ENCODE data around the gene SHANK3.

SHANK3 gene

DNA sequence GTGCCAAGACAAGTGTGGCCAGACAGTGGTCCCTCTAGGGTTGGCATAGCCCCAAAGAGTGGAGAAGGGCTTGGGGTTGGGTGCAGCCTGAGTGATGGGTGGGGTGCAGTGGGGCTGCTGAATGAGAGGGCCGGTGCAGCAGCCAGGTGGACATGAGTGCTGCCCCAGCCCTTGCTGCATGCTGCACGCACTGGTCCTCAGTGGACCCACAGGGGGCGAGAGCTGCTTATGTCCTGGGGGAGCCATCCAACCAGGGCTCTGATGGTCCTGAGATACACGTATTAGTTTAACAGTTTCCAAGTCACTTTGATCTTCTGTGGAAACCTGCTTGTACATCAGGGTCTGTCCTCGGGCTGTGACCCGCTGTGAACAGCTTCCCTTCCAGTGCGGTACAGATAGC is 41.5 kb downstream of the SHANK3 start:
- H3K4me3 ChIP-seq (ENCODE audit: control insufficient read depth, low read depth, low read length), result no peak overlapping the region
- TF ChIP-seq, protein P1, sequence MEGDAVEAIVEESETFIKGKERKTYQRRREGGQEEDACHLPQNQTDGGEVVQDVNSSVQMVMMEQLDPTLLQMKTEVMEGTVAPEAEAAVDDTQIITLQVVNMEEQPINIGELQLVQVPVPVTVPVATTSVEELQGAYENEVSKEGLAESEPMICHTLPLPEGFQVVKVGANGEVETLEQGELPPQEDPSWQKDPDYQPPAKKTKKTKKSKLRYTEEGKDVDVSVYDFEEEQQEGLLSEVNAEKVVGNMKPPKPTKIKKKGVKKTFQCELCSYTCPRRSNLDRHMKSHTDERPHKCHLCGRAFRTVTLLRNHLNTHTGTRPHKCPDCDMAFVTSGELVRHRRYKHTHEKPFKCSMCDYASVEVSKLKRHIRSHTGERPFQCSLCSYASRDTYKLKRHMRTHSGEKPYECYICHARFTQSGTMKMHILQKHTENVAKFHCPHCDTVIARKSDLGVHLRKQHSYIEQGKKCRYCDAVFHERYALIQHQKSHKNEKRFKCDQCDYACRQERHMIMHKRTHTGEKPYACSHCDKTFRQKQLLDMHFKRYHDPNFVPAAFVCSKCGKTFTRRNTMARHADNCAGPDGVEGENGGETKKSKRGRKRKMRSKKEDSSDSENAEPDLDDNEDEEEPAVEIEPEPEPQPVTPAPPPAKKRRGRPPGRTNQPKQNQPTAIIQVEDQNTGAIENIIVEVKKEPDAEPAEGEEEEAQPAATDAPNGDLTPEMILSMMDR (IDR thresholded peaks at IDR 0.05; ENCODE audit: control insufficient read depth, insufficient read depth, low read depth, low read length, missing control alignments), result no peak
- DNase-seq (ENCODE audit: low read depth), result no peak

DNA sequence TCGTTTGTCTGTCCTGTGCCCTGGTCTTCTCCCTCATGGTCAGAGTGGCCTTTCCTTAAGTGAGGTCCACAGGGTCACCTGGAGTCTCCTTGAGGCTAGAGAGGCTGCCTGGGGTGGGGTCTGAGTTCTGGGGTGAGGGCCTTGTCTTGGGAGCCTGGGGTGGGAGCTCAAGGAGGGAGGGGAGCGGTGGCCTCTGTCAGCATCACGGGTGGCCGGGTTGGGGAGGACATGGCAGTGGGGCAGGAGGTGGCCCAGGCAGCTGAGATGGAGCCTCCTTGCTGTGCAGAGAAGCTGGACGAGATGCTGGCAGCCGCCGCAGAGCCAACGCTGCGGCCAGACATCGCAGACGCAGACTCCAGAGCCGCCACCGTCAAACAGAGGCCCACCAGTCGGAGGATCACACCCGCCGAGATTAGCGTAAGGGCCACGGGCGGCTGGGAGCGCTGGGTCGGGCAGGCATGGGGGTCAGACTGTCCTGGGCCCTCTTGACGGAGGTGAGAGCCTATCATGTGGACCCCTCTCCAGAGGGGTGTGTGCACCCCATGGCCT is 42.1 kb downstream of the SHANK3 start:
- no peak for DNase-seq (ENCODE audit: low read depth)
- TF ChIP-seq, protein P1 (IDR thresholded peaks at IDR 0.05; ENCODE audit: control insufficient read depth, insufficient read depth, low read depth, low read length, missing control alignments), result no peak
- H3K4me3 ChIP-seq (ENCODE audit: control insufficient read depth, low read depth, low read length), result no peak overlapping the region

DNA sequence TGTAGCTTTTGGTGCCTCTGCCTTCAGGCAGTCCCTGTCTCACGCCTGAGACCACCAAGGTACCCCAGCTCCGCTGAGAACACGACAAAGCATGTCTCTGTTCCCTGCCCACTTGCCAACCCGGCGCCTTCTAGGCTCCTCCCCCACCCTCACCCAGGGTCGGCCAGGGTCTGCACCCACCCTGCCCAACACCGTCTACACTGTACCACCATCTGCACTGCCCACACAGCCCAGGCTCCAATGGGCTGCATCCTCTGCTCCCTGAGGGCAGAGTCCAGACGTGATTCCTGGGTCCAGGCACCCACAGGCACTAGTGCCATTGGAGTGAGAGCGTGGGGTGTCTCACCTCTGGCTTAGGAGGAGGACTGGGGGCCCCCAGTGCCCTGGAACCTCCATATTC is 42.6 kb downstream of the SHANK3 start:
- H3K4me3 ChIP-seq (ENCODE audit: control insufficient read depth, low read depth, low read length), result no peak overlapping the region
- DNase-seq (ENCODE audit: low read depth), result no peak
- TF ChIP-seq, protein P1 (IDR thresholded peaks at IDR 0.05; ENCODE audit: control insufficient read depth, insufficient read depth, low read depth, low read length, missing control alignments), result no peak

DNA sequence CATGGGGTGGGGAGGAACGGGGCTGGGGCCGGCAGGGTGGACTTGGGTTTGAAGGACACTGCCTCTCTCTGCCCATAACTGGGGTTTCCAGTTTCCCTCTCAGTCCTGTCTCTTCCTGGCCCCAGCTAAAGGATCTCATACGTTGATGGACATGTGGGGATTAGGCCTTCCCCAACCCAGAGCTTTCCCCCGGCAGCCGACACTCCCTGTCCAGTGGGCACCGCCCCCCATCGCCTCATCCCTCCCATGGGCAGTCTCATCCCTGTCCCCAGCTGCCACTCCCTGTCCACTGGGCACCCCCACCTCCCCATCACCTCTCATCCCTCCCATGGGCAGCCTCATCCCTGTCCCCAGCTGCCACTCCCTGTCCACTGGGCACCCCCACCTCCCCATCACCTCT is 43.2 kb downstream of the SHANK3 start:
- DNase-seq (ENCODE audit: low read depth), result no peak
- TF ChIP-seq, protein P1 (IDR thresholded peaks at IDR 0.05; ENCODE audit: control insufficient read depth, insufficient read depth, low read depth, low read length, missing control alignments), result no peak
- H3K4me3 ChIP-seq (ENCODE audit: control insufficient read depth, low read depth, low read length), result no peak overlapping the region

DNA sequence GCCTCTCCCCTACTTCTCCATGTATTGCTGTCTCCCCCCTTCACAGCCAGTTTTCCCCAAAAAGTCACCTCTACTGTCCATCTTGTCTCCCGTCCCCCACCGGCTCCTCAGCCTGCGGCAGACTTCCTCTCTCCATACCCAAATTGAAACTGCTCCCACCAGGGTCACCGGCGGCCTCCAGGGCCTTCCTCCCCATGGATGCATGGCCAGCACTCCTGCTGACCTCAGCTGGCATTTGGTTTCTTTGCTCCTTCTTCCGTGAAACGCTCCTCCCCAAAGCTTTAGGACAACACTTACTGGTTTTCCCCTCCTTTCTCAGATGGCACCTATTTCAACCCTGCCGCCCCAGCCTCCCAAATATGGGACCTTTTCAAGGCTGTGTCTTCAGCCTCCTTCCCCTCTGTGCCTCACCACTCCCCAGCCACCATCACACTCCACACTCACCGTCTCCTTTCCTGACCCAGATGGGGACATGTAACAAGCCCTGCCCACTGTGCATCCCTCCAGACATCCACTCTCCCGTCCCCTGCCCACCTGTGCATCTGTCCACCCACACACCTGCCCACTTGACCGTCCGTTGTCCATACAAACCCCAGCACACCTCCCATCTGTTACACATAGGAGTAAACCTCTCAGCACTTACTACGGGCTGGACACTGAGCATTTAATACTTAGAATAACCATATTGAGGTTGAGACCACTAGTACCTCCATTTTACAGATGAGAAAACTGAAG is 43.8 kb downstream of the SHANK3 start:
- TF ChIP-seq, protein P1 (IDR thresholded peaks at IDR 0.05; ENCODE audit: control insufficient read depth, insufficient read depth, low read depth, low read length, missing control alignments), result no peak
- no peak overlapping the region for H3K4me3 ChIP-seq (ENCODE audit: control insufficient read depth, low read depth, low read length)
- no peak for DNase-seq (ENCODE audit: low read depth)

DNA sequence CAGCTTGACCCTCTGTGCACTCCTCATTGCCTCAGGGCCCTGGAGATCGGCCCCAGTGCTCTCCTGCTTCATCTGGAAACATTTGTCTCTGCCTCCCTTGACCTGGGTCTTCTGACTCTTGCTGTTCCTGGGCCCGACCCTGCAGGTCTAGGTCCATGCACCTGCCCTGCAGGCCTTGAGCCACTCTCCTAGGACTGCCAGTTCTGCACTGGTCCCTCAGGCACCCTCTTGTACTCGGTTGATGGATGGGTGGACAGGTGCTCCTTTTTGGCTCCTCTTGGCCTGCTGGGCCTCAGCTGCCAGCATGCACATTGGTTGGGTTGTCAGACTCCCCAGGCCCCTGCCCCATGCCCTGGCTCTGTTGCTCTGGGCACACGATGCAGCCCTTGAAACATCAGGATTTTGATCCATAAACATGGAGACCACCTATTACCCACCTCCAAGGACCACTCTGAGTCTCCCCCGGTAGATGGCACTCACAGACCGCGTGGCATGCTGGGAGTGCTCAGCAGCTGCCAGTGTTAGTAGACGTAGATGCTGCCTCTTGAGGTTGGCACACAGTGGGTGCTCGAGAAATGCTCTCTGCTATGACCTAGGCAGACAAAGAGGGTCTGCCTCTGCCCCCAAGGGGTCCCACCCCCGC is 45.2 kb downstream of the SHANK3 start:
- DNase-seq (ENCODE audit: low read depth), result no peak
- H3K4me3 ChIP-seq (ENCODE audit: control insufficient read depth, low read depth, low read length), result no peak overlapping the region

More for the DNA sequence above, 45.2 kb downstream of the SHANK3 start:
- TF ChIP-seq, protein P1 (IDR thresholded peaks at IDR 0.05; ENCODE audit: control insufficient read depth, insufficient read depth, low read depth, low read length, missing control alignments), result no peak
